SK-N-SH (cell line): Measurements from ENCODE around the gene AFF3.

ENCODE experiments used
- EP300 ChIP-seq, 2 experiments: IDR thresholded peaks; 2 replicates each; pipeline versions ENCODE4 v1.4.0 to v1.6.1; 2012; ENCODE audit warnings: borderline replicate concordance in 1 of 2, low read depth in 1 of 2, low read length in 1 of 2
- GABPA ChIP-seq: IDR thresholded peaks from 2 replicates; pipeline ENCODE4 v1.4.0; 2012; ENCODE audit warnings: low read depth, mild to moderate bottlenecking
- MEF2A ChIP-seq: IDR thresholded peaks from 2 replicates; pipeline ENCODE4 v1.4.0; 2012; ENCODE audit warnings: low read depth, borderline replicate concordance
- POLR2AphosphoS5 ChIP-seq: IDR thresholded peaks from 2 replicates; pipeline ENCODE4 v1.6.1; 2012; ENCODE audit warnings: low read depth, low read length
- RFX5 ChIP-seq: IDR thresholded peaks from 2 replicates; pipeline ENCODE4 v1.6.1; 2012; ENCODE audit warnings: mild to moderate bottlenecking, improper control_type of control experiment, low read length
- SIN3A ChIP-seq: IDR thresholded peaks from 2 replicates; pipeline ENCODE4 v1.6.1; 2012; ENCODE audit warnings: low read depth, mild to moderate bottlenecking, low read length, moderate library complexity, borderline replicate concordance
- SMC3 ChIP-seq: IDR thresholded peaks from 2 replicates; pipeline ENCODE4 v1.6.1; 2012; ENCODE audit warnings: low read depth, low read length, improper control_type of control experiment
- TAF1 ChIP-seq: IDR thresholded peaks from 2 replicates; pipeline ENCODE4 v1.6.1; 2012; ENCODE audit warnings: low read depth, mild to moderate bottlenecking, low read length, moderate library complexity, borderline replicate concordance
- TEAD4 ChIP-seq: IDR thresholded peaks from 2 replicates; pipeline ENCODE4 v1.4.0; 2012; ENCODE audit warnings: mild to moderate bottlenecking, borderline replicate concordance; ENCODE audit not compliant: insufficient read depth
- YY1 ChIP-seq: IDR thresholded peaks from 2 replicates; pipeline ENCODE4 v1.4.0; 2012; ENCODE audit warnings: low read depth, mild to moderate bottlenecking
- TF ChIP-seq, protein P1 (sequence below): fragments of 200-600 bp; sonication (generic); IDR thresholded peaks from 2 replicates; pipeline ENCODE4 v1.6.1; 2017; ENCODE audit warnings: antibody characterized with exemption, mild to moderate bottlenecking, moderate library complexity
- TF ChIP-seq, protein P2 (sequence below): IDR thresholded peaks from 2 replicates; pipeline ENCODE4 v1.6.1; 2012; ENCODE audit warnings: mild to moderate bottlenecking, low read depth, low read length, moderate library complexity

DNA sequence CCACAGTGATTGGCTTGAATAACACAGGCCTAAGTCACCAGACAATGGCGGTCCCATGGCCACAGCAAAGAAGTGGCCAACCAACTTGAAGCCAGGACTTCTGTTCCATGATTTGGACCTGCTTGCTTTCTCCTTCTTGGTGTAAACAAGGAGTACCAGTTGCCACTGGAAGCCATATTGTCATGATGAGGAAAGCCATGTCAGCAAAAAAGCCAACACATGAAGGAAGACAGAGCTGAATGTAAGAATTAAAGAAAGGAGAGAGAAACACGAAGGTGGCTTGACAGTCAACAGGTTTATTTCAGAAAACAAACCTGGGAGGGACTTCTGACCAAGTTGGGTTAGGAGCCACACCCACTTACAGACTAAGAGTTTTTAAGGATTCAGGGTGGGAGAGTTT is 620.2 kb downstream of the AFF3 start:
- TF ChIP-seq, protein P1, sequence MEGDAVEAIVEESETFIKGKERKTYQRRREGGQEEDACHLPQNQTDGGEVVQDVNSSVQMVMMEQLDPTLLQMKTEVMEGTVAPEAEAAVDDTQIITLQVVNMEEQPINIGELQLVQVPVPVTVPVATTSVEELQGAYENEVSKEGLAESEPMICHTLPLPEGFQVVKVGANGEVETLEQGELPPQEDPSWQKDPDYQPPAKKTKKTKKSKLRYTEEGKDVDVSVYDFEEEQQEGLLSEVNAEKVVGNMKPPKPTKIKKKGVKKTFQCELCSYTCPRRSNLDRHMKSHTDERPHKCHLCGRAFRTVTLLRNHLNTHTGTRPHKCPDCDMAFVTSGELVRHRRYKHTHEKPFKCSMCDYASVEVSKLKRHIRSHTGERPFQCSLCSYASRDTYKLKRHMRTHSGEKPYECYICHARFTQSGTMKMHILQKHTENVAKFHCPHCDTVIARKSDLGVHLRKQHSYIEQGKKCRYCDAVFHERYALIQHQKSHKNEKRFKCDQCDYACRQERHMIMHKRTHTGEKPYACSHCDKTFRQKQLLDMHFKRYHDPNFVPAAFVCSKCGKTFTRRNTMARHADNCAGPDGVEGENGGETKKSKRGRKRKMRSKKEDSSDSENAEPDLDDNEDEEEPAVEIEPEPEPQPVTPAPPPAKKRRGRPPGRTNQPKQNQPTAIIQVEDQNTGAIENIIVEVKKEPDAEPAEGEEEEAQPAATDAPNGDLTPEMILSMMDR, result no peak
- TF ChIP-seq, protein P2, sequence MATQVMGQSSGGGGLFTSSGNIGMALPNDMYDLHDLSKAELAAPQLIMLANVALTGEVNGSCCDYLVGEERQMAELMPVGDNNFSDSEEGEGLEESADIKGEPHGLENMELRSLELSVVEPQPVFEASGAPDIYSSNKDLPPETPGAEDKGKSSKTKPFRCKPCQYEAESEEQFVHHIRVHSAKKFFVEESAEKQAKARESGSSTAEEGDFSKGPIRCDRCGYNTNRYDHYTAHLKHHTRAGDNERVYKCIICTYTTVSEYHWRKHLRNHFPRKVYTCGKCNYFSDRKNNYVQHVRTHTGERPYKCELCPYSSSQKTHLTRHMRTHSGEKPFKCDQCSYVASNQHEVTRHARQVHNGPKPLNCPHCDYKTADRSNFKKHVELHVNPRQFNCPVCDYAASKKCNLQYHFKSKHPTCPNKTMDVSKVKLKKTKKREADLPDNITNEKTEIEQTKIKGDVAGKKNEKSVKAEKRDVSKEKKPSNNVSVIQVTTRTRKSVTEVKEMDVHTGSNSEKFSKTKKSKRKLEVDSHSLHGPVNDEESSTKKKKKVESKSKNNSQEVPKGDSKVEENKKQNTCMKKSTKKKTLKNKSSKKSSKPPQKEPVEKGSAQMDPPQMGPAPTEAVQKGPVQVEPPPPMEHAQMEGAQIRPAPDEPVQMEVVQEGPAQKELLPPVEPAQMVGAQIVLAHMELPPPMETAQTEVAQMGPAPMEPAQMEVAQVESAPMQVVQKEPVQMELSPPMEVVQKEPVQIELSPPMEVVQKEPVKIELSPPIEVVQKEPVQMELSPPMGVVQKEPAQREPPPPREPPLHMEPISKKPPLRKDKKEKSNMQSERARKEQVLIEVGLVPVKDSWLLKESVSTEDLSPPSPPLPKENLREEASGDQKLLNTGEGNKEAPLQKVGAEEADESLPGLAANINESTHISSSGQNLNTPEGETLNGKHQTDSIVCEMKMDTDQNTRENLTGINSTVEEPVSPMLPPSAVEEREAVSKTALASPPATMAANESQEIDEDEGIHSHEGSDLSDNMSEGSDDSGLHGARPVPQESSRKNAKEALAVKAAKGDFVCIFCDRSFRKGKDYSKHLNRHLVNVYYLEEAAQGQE, result no peak
- TF ChIP-seq TEAD4 (no peak), EP300 (IDR thresholded peaks at IDR 0.05; ENCODE audit: borderline replicate concordance in 1 of 2, low read depth in 1 of 2, low read length in 1 of 2) (no peak), RFX5 (no peak), GABPA (no peak), POLR2AphosphoS5 (no peak), YY1 (no peak), MEF2A (no peak), SIN3A (no peak), SMC3 (no peak), TAF1 (no peak)
